HG02588 (cell line): ENCODE data around the gene MEG3.
"Not testable (repeated sequence)": the region's sequence is repeated elsewhere in the genome, so short reads cannot be mapped to it uniquely, and the experiment has no call there.

Experiments
- ATAC-seq: cut with Tn5 transposase; IDR thresholded peaks from one replicate; pipeline ENCODE4 v1.9.1; 2021; ENCODE audit warnings: mild to moderate bottlenecking, moderate library complexity; ENCODE audit not compliant: unreplicated experiment

MEG3 gene

DNA sequence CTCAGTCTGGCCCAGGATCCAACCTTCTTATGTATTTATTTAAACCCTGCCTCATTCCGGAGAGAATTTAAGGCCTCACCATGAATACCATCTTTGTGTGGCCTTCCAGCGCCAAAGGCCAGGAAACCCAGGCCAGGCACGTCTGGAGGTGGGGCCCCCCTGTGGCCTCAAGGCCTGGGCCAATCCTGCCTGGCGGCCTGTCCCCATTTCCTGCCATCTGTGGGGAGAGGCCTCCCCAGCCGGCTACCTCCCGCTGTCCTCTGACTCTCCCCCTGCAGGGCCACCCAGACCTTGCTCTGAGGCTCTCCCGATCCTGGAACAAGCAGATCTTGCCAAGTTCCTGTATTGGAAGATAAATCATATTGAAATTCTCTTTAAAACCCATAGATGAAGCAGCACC, 37.4 kb upstream of the MEG3 start:
- no peak for ATAC-seq

DNA sequence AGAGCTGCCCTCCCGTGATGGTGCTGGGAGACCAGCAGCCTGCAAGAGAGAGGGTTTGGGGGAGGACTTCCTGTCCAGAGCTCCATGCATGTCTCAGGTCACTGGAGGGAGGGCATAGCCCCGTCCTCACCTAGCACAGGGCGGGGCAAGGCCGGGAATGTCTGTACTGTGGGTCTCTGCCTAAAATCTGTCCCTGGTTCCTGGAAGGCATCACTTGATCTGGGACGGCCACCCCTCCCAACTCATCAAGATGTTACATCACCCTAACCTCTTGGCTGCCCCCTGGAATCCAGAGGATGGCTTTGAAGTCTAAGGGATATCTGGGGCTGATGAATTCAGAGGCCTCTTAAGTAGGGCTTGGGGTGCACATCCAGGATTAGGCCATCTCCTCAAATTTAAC, 37.0 kb upstream of the MEG3 start:
- ATAC-seq: no peak

DNA sequence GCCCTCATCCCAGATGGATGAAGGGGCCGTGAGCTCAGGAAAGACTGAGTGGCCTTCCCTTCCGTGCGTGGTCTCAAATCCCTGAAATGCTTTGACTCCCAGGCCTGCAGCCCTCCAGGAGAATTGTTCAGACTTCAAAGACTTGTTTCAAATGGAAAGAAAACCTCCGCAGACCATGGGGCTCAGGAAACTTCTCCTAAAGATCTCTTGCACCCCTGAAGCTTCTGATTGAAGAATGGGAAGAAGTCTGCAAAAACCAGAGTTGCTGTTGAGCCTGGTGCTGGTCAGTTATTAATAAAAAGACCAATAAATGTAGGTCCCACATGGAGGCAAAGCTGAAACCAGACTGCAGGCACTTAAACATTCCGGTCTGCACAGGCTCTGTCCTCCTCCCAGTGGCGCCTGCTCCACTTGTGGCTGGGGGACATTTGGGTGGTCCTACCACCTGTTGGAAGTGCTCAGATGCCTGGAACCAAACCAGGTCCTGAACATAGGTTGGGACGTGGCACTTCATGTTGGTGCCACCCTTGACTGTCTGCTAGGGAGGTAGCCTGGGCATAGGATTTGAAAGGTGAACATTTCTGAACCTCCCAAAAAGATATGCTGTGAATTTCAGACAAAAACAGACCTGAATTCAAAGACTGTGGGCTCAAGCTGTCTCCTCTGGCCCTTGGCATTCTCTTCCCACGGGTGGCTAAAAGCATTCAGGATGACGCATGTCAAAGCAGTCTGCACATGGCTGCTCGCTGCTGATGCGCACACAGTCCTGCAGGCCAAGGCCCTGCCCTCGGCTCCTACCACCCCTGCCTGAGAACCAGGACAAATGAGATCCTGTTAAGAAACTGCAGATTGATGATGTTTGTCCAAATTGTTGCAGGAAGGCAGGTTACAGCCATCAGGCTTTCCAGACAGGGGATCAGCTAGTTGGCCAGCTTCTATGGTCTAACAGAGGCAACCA, 36.2 kb upstream of the MEG3 start:
- ATAC-seq: no peak

DNA sequence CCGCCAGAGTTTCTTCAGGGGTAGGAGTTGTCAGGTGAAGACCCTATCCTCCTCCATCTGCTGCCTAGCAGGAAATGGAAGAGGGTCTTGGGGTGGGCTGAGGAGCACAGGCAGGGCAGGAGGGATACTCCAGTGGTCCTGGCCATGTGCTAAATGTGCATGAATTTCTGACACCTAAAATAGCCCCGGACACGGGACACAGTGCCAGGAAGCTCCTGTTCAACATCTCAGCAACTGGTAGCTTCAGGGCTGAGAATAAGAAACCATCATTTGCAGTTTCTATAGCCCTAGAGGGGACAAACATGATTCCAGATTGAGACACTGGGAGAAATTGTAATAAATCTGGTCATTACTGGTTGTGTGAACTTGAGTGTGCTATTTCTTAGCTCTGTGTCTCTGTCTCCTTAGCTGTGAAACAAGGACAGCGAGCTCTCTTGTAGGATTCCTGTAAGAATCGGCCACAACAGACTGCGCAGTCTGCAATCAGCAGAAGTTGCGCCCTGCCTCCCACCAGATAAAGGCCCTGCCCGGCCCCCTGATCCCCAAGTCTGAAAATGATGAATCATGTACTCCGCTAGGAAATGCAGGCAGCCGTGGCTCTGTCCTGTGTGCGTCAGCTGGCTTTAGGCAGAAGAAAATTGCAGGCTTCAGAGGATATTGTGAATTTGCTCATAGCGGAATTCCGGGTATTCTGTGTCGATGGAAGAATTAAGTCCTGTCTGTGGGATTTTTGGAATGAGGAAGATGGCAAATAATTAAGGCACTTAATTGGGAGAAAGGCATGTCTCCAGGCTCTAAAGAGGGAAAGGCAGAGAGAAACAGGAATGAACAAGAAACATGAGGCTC, 35.2 kb upstream of the MEG3 start:
- no peak for ATAC-seq

DNA sequence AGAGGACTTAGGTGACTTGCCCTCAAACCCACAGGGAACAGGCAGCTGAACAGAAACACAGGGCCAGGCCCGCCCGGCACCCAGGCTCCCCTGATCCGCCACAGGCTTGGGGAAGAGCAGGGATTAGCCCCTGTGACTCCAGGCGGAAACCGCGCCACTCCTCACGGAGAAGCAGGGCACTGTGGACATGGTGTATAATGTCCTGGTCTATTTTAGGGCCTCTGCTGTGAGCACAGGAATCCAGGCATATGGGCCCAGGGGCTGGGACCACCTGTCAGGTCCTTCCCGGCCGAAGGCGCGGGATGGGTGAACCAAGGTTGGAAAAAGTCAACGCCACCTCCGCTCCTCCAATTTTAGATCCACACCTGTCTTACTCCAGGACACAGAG, 34.6 kb upstream of the MEG3 start:
- no peak for ATAC-seq

DNA sequence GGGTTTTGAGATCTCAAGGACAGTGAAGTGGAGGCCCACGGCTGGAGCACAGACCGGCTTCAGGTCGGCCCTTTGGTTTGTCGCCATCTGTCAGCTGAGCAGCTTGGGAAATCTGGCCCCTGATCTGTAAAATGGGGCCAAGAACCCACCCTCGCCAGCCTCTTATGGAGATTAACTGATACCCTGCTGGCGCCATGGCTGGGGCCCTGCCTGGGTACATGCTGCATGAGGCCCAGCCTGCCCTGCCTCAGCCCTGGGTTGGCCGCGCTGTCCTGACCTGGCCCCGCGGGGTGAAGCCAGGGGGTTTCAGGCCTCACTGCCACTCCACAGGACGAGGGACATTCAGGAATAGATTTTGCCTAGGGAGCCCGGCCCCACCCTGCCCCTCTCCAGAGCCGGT, 33.9 kb upstream of the MEG3 start:
- ATAC-seq: no peak

DNA sequence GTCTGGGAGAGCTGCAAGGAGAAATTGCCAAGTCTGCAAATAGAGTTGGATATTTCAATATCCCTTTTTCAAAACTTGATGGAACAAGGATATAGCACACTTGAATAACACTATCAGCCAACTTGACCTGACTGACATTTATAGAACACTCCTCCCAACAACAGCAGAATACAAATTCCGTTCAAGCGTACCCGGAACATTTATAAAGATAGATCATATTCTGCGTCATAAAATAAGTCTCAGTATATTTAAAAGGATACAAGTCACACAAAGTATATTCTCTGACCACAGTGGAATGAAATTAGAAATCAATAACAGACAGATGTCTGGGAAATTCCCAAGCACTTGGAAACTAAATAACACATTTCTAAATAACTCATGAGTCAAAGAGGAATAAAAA, 29.0 kb upstream of the MEG3 start:
- ATAC-seq: no peak

DNA sequence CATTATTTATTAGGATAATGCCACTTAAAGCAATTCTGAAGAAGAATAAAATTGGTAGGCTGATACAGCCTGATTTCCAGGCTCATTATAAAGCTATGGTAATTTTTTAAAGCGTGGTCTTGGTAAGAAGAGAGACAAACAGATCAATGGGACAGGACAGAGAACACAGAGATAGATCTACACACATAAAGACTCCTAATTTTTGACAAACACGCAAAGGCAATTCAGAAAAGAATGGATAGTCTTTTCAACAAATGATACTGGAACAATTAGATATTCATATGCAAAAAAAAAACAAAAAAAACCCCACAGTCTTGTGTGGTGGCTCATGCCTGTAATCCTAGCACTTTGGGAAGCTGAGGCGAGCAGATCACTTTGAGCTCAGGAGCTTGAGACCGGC, 25.9 kb upstream of the MEG3 start:
- no peak for ATAC-seq

DNA sequence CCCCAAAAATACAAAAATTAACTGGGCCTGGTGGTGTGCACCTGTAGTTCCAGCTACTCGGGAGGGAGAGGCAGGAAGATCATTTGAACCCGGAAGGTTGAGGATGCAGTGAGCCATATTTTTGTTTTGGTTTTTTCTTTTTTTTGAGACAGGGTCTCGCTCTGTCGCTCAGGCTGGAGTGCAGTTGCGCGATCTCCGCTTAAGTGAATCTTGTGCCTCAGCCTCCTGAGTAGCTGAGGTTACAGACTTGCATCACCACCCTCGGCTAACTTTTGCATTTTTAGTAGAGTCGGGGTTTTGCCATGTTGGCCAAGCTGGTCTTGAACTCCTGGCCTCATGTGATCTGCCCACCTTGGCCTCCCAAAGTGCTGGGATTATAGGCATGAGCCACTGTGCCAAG, 24.5 kb upstream of the MEG3 start:
- ATAC-seq: not testable (repeated sequence)

DNA sequence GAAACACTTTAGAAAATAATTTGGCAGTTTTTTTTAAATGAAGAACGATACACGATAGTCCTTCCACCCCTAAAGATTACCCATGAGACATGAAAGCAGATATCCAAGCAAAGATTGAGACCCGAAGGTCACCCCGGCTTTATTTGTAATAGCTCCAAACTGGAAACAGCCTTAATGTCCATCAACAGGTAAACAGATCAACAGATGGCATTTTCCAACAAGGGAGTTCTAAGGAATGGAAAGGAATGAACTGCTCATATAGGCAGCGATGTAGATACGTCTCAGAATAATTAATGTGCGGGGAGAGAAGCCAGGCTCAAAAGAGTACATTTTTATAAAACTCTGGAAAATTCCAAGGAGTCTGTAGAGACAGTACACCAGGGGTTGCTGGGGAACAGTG, 23.7 kb upstream of the MEG3 start:
- ATAC-seq: no peak

DNA sequence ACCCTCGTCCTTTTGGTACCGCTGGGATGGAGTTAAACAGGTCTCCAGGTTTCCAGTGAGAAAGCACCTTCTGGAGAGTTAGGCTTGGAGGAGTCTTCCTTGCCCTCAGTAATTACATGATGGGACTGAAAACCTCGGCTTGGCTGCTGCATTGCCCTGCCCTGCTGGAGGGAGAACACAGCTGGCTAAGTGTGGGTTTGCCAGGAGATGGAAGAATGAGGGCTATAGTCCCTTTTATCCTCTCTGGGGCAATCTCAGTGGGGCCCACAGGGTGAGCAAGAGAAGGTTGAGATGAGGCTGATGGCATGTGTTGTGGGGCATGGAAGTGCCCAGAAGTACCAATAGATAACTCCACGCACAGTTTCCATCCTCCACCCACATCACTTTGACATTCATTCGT, 23.2 kb upstream of the MEG3 start:
- ATAC-seq: no peak

DNA sequence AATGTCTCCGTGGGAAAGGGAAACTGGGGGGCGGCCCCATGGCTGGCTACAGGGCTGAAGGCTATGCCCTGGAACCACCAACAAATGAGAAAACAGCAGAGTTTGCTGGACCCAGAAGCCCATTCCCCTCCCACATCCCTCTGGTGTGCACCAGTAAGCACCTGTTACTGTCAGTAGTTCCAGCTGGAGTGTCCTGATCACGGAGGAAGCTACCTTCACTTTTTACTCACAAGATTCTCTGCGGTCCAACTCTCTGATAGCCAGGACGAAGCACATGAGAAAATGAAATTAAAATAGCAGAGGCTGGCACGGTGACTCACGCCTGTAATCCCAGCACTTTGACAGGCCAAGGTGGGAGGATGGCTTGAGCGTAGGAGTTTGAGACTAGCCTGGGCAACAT, 22.7 kb upstream of the MEG3 start:
- ATAC-seq: no peak

DNA sequence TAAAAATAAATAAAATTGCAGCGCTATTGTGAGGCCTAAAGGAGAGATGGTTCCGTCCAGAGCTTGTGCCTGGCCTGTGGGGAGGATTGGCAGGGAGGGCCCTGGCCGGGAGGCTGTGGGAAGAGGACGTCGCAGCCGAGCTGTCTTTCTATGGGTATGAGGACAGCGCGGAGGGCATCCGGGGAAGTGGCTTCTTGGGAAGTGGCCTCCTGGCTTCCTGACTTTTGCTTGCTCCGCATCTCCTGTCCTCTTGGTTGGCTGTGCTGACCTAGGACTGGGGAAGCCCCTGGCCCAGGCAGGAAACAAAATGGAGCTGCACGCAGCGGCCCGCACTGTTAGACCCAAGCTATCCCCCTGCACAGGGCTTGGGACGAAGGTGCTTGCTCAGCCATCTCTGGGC, 22.2 kb upstream of the MEG3 start:
- no peak for ATAC-seq

DNA sequence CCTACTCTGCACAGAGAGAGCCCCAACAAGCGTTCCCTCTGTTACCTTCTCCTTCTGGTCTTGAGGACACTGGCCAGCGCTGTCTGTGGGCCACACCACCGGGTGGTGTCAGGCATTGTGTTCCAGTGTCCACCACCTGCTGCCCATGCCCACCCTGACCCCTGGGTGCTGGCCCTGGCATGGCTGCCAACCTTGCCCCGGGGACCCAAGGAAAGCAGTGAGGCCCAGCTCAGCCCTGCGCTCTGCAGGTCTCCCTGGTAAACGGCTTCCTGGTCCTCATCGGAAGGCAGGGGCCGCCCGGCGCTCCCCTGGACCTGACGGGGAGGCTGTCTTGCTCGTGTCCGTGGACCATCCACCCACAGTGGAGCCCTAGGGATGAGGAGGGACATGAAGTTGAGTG, 21.8 kb upstream of the MEG3 start:
- no peak for ATAC-seq

DNA sequence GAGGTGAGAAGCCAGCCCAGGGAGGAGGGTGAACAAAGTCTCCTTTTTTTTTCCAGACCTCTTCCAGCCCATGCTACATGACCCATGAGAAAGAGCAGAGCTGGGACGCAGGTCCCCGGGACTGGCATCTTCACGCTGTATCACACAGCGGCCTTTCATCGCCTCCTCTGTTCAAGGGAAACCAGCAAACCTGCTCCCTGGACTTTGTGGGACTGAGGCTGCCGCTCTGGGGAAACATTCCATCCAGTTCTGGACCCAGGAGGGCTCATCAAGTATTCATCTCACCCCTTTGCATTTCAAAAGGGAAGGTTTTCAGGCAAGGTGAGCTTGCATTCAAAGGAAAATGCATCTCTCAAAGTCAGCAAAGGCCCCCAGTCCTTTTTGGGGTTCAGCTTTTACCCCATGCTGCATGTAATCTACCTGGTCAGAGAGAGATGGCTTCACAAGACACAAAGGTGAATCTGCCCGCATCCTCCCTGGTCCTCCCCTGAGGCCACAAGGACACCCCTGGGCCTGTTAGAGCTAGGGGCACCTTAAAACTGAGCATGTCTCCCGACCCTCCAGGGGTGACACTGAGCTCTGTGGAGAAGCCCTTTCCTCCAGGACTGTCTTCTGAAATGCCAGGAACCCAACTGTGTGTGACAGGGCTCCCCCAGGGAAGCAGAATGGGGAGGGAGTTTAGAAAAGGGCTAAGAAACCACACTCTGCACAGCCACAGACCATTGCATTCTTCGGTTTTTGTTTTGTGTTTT, 21.2 kb upstream of the MEG3 start:
- no peak for ATAC-seq

DNA sequence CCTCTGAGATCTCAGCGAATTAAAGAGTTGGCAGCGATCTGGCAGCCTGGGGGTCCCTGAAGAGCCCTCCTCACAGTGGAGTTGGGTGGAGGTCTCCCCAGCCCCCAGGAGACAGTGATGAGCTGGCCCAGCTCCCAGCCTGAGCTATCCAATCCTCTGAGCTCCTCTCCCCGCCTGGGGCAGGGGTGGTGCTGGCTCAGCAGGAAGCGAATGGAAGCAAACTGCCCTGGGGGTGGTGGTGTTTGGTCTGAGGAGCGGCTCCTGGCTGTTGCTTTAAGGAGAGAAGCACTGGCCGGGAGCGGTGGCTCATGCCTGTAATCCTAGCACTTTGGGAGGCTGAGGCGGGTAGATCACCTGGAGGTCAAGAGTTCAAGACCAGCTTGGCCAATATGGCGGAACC, 19.5 kb upstream of the MEG3 start:
- no peak for ATAC-seq

DNA sequence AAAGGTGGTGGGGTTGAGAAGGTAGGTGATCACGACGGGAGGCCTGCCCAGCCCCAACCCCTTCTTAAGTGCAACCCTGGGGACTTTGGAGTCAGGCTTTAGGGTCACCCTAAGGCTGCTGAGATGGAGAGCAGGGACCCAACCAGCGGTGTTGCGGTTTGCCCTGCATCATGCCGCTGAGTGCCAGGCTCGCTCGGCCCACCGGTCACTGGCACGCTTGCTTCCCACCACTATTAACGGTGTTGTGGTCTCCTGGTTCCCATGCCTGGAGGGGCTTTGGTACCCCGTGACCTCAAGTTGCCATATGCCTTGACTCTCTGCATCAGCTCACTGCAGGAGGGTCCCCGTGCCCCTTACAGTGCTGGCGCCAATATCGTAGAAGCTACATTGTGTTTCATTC, 18.4 kb upstream of the MEG3 start:
- ATAC-seq: no peak

DNA sequence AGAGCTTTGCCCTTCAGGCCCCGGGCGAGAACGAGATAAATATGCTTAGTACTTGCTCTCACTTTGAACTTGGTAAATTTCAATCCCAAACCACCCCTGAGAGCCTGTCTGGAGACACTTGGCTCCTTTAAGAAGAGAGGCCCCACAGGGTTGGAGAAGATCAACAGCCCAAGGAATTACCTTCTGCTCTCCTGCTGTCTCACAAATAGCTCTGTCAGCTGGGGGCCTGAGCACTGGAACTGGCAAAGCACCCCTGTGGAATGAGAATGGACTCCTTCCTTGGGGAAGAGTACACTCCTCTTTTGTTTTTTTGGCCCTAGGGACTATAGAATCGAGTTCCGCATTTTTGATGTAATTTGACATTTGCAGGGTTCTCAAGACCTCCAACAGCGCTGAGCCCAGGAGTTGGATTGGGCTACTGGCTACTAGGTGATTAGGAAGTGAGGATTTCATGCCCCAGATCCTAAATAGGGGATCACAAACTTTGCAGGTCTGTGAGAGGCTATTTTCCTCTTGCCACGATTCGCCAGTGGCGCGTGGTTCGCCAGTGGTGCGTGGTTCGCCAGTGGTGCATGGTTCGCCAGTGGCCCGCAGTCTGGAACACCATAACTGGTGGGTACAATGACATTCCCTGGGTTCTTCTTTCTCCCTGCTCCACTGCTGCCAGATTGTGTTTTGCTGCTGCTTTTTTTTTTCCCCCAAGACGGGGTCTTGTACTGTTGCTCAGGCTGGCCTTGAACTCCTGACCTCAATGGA, 17.8 kb upstream of the MEG3 start:
- no peak for ATAC-seq

DNA sequence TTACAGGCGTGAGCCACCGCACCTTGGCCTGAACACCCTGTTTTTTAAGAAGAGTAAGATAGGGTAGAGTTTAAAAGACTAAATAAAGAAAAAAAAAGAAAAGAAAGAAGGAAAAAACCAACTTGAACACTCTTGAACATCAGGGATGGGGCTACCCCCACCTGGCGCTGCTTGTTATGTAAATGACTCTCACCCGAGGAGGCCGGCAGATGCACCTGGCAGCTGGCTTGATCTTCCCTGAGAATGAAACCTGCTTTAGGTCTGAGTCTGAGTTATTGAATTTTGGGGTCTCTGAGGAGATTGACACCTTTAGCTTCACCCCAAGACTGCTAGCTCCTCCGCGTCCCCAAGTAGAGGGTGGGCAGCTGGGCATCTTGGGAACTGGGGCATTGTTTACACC, 15.5 kb upstream of the MEG3 start:
- ATAC-seq: no peak

DNA sequence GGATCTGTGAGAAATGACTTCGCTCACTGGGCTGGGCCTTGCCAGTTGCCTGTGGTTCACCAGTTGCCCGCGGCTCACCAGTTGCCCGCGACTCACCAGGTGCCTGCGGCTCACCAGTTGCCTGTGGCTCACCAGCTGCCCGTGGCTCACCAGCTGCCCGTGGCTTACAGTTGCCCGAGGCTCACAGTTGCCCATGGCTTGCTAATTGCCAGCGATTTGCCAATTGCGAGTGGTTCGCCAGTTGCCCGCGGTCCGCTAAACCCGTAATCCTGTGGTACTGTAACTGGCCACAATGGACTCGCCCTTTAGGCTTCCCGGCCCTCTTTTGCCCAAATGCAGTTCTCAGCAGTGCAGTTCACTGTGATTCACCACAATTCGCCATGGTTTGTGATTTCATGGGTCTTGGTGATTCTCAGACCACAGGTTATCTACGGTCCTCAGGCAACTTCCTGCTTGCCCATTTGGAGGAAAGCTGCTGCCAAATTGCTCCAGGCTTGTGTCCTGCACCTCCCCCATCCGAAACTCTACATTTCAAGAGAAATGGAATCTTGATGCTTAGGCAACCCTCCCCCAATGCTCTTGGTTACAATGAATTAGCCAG, 15.0 kb upstream of the MEG3 start:
- no peak for ATAC-seq
